Measurements from ENCODE around the gene CLSTN2.
A peak's percentile ranks its signal among the peaks of the same experiment; 100 is the strongest.

The CLSTN2 gene

GRCh38 chr3:140559546-140559945, 624.6 kb downstream of the CLSTN2 start:
- TF ChIP-seq Cebpa-rat (IDR thresholded peaks at IDR 0.05), result no peak
- Histone ChIP-seq H4K20me1 (no peaks in the 10 kb centered on the region), H3K4me2 (no peak overlapping the region), H3K36me3 (no peaks in the 10 kb centered on the region), H3K9me3 (replicated peaks in 1 of 11) (no peaks in the 10 kb centered on the region), H3K27ac (no peak overlapping the region), H3K27me3 (no peaks in the 10 kb centered on the region), H3K4me3 (no peak overlapping the region), H3K9ac (no peak overlapping the region), H3K4me1 (no peaks in the 10 kb centered on the region)

- Histone ChIP-seq H3K36me3 (no peaks in the 10 kb centered on the region), H3K9me3 (replicated peaks in 1 of 11) (no peaks in the 10 kb centered on the region), H3K4me1 (no peaks in the 10 kb centered on the region), H3K4me2 (no peak overlapping the region), H4K20me1 (no peaks in the 10 kb centered on the region), H3K27me3 (no peaks in the 10 kb centered on the region), H3K27ac (no peak overlapping the region), H3K9ac (no peak overlapping the region), H3K4me3 (no peak overlapping the region)
- peak in 5 of 11 experiments; percentile 31 to 73 (median 37); a peak in 8 of 22 replicates for TF ChIP-seq Cebpa-rat (IDR thresholded peaks at IDR 0.05)
Observed at GRCh38 chr3:140563206-140563760, 628.3 kb downstream of the CLSTN2 start.

- no peak for TF ChIP-seq Cebpa-rat (IDR thresholded peaks at IDR 0.05)
- Histone ChIP-seq H3K36me3 (no peaks in the 10 kb centered on the region), H3K27me3 (no peaks in the 10 kb centered on the region), H3K4me2 (no peak overlapping the region), H3K4me3 (no peak overlapping the region), H3K9ac (no peak overlapping the region), H3K27ac (no peak overlapping the region), H3K9me3 (replicated peaks in 1 of 11) (no peaks in the 10 kb centered on the region), H4K20me1 (no peaks in the 10 kb centered on the region), H3K4me1 (no peaks in the 10 kb centered on the region)
Observed at GRCh38 chr3:140568131-140568530, 633.1 kb downstream of the CLSTN2 start.

GRCh38 chr3:140568842-140569520, 634.0 kb downstream of the CLSTN2 start:
- H3K27me3 ChIP-seq, result no peaks in the 10 kb centered on the region
- no peaks in the 10 kb centered on the region for H4K20me1 ChIP-seq
- H3K36me3 ChIP-seq, result no peaks in the 10 kb centered on the region
- no peak overlapping the region for H3K9ac ChIP-seq
- no peak overlapping the region for H3K4me3 ChIP-seq
- H3K4me2 ChIP-seq, result no peak overlapping the region
- H3K27ac ChIP-seq, result no peak overlapping the region
- TF ChIP-seq Cebpa-rat (IDR thresholded peaks at IDR 0.05), result no peak
- no peaks in the 10 kb centered on the region for H3K9me3 ChIP-seq (replicated peaks in 1 of 11)
- no peaks in the 10 kb centered on the region for H3K4me1 ChIP-seq

GRCh38 chr3:140570602-140571001, 635.6 kb downstream of the CLSTN2 start:
- Histone ChIP-seq H4K20me1 (no peaks in the 10 kb centered on the region), H3K9me3 (replicated peaks in 1 of 11) (no peaks in the 10 kb centered on the region), H3K9ac (no peak overlapping the region), H3K4me3 (no peak overlapping the region), H3K27me3 (no peaks in the 10 kb centered on the region), H3K4me1 (no peaks in the 10 kb centered on the region), H3K4me2 (no peak overlapping the region), H3K36me3 (no peaks in the 10 kb centered on the region), H3K27ac (no peak overlapping the region)
- TF ChIP-seq Cebpa-rat (IDR thresholded peaks at IDR 0.05), result no peak

- no peak overlapping the region for H3K4me2 ChIP-seq
- no peaks in the 10 kb centered on the region for H4K20me1 ChIP-seq
- H3K4me1 ChIP-seq, result no peaks in the 10 kb centered on the region
- no peak overlapping the region for H3K4me3 ChIP-seq
- no peak for TF ChIP-seq Cebpa-rat (IDR thresholded peaks at IDR 0.05)
- no peaks in the 10 kb centered on the region for H3K9me3 ChIP-seq (replicated peaks in 1 of 11)
- no peaks in the 10 kb centered on the region for H3K27me3 ChIP-seq
- H3K9ac ChIP-seq, result no peak overlapping the region
- H3K27ac ChIP-seq, result no peak overlapping the region
- H3K36me3 ChIP-seq, result no peaks in the 10 kb centered on the region
Observed at GRCh38 chr3:140571836-140572235, 636.9 kb downstream of the CLSTN2 start.

GRCh38 chr3:140572334-140572733, 637.3 kb downstream of the CLSTN2 start:
- no peak for TF ChIP-seq Cebpa-rat (IDR thresholded peaks at IDR 0.05)
- no peaks in the 10 kb centered on the region for H3K36me3 ChIP-seq
- H3K4me3 ChIP-seq, result no peak overlapping the region
- H3K27me3 ChIP-seq, result no peaks in the 10 kb centered on the region
- H3K4me1 ChIP-seq, result no peaks in the 10 kb centered on the region
- no peaks in the 10 kb centered on the region for H3K9me3 ChIP-seq (replicated peaks in 1 of 11)
- H3K27ac ChIP-seq, result no peak overlapping the region
- no peak overlapping the region for H3K4me2 ChIP-seq
- no peak overlapping the region for H3K9ac ChIP-seq
- no peaks in the 10 kb centered on the region for H4K20me1 ChIP-seq

- H3K9ac ChIP-seq, result no peak overlapping the region
Observed at GRCh38 chr3:140573011-140573410, 638.0 kb downstream of the CLSTN2 start.

GRCh38 chr3:140574375-140574774, 639.4 kb downstream of the CLSTN2 start:
- H3K36me3 ChIP-seq, result no peaks in the 10 kb centered on the region
- no peaks in the 10 kb centered on the region for H3K4me1 ChIP-seq
- H3K4me3 ChIP-seq, result no peak overlapping the region
- no peaks in the 10 kb centered on the region for H3K9me3 ChIP-seq (replicated peaks in 1 of 11)
- TF ChIP-seq Cebpa-rat (IDR thresholded peaks at IDR 0.05), result no peak
- H3K27ac ChIP-seq, result no peak overlapping the region
- H4K20me1 ChIP-seq, result no peaks in the 10 kb centered on the region
- no peak overlapping the region for H3K9ac ChIP-seq
- no peak overlapping the region for H3K4me2 ChIP-seq
- H3K27me3 ChIP-seq, result no peaks in the 10 kb centered on the region

More at GRCh38 chr3:140573011-140573410, 638.0 kb downstream of the CLSTN2 start:
- H3K4me1 ChIP-seq, result no peaks in the 10 kb centered on the region
- H3K4me3 ChIP-seq, result no peak overlapping the region
- TF ChIP-seq Cebpa-rat (IDR thresholded peaks at IDR 0.05), result no peak
- H3K27ac ChIP-seq, result no peak overlapping the region
- H3K27me3 ChIP-seq, result no peaks in the 10 kb centered on the region
- no peak overlapping the region for H3K4me2 ChIP-seq
- no peaks in the 10 kb centered on the region for H3K36me3 ChIP-seq
- H4K20me1 ChIP-seq, result no peaks in the 10 kb centered on the region
- no peaks in the 10 kb centered on the region for H3K9me3 ChIP-seq (replicated peaks in 1 of 11)

- H3K27me3 ChIP-seq, result no peaks in the 10 kb centered on the region
- no peak overlapping the region for H3K27ac ChIP-seq
- TF ChIP-seq Cebpa-rat (IDR thresholded peaks at IDR 0.05), result no peak
Observed at GRCh38 chr3:140576449-140576848, 641.5 kb downstream of the CLSTN2 start.

More at GRCh38 chr3:140576449-140576848, 641.5 kb downstream of the CLSTN2 start:
- H3K9me3 ChIP-seq (replicated peaks in 1 of 11), result no peaks in the 10 kb centered on the region
- H4K20me1 ChIP-seq, result no peaks in the 10 kb centered on the region
- H3K4me1 ChIP-seq, result no peaks in the 10 kb centered on the region
- H3K4me2 ChIP-seq, result no peak overlapping the region
- no peak overlapping the region for H3K9ac ChIP-seq
- no peak overlapping the region for H3K4me3 ChIP-seq
- no peaks in the 10 kb centered on the region for H3K36me3 ChIP-seq
